ENCODE data around the gene SPZ1.

GRCh38 chr5:80296121-80296520, 23.7 kb upstream of the SPZ1 start:
- TF ChIP-seq ZFX (IDR thresholded peaks at IDR 0.05): no peak
- no peak for TF ChIP-seq CTCF (conservative IDR thresholded peaks at IDR 0.05)
